DND-41 (cell line): Measurements from ENCODE around the gene OR1M1.

ENCODE experiments used
- ATAC-seq: fragments of 200-7000 bp; cut with Tn5 transposase; 3 replicates; pipeline ENCODE4 v1.9.1; 2021; ENCODE audit warnings: low read depth; ENCODE audit not compliant: insufficient read depth
- DNase-seq: peaks from one replicate; pipeline ENCODE4 v3.0.0-alpha.2; 2020
- H2AFZ ChIP-seq: 2 replicates; pipeline ENCODE4 v1.6.0; 2012; ENCODE audit warnings: low read depth, low read length
- H3K27ac ChIP-seq: 2 replicates; pipeline ENCODE4 v1.5.1; 2012; ENCODE audit warnings: low read length, inconsistent platforms
- H3K27me3 ChIP-seq: fragments of 200-600 bp; sonication (generic); 2 replicates; pipeline ENCODE4 v1.6.0; 2012; ENCODE audit warnings: low read length, mild to moderate bottlenecking, inconsistent platforms; ENCODE audit not compliant: insufficient read depth, poor library complexity
- H3K36me3 ChIP-seq: 2 replicates; pipeline ENCODE4 v1.5.1; 2012; ENCODE audit warnings: low read length, inconsistent platforms; ENCODE audit not compliant: insufficient read depth
- H3K4me1 ChIP-seq: 2 replicates; pipeline ENCODE4 v1.5.1; 2012; ENCODE audit warnings: mild to moderate bottlenecking, low read length; ENCODE audit not compliant: insufficient read depth
- H3K4me2 ChIP-seq: 2 replicates; pipeline ENCODE4 v1.6.0; 2012; ENCODE audit warnings: mild to moderate bottlenecking, moderate library complexity, low read length, inconsistent platforms; ENCODE audit not compliant: insufficient read depth
- H3K4me3 ChIP-seq, 2 experiments: fragments of 200-600 bp in 1 of 2; shearing (Covaris generic) in 1 of 2; 2 replicates each; pipeline ENCODE4 v1.5.1; 2012 to 2016; ENCODE audit warnings: inconsistent platforms in 2 of 2, low read length in 2 of 2, mild to moderate bottlenecking in 2 of 2, low read depth in 1 of 2, moderate library complexity in 1 of 2
- H3K79me2 ChIP-seq: 2 replicates; pipeline ENCODE4 v1.6.0; 2012; ENCODE audit warnings: low read length, inconsistent platforms; ENCODE audit not compliant: insufficient read depth
- H3K9ac ChIP-seq: 2 replicates; pipeline ENCODE4 v1.6.0; 2012; ENCODE audit warnings: low read depth, mild to moderate bottlenecking, inconsistent platforms, low read length, moderate library complexity
- H3K9me3 ChIP-seq: 2 replicates; pipeline ENCODE4 v1.5.1; 2012; ENCODE audit warnings: low read length, moderate library complexity, mild to moderate bottlenecking, inconsistent platforms; ENCODE audit not compliant: insufficient read depth, severe bottlenecking
- H4K20me1 ChIP-seq: 2 replicates; pipeline ENCODE4 v1.6.0; 2012; ENCODE audit warnings: low read length; ENCODE audit not compliant: insufficient read depth
- CTCF ChIP-seq: IDR thresholded peaks from 2 replicates; pipeline ENCODE4 v1.5.1; 2012; ENCODE audit warnings: borderline replicate concordance, low read length, moderate library complexity, mild to moderate bottlenecking; ENCODE audit not compliant: poor library complexity, severe bottlenecking; ENCODE audit errors: extremely low read depth
- EZH2 ChIP-seq: IDR thresholded peaks from 3 replicates; pipeline ENCODE4 v1.6.1; 2012; ENCODE audit warnings: borderline replicate concordance, low read depth, mild to moderate bottlenecking, moderate library complexity, low read length, inconsistent platforms; ENCODE audit not compliant: severe bottlenecking

The OR1M1 gene

GRCh38 chr19:9076901-9077300 lies 10.0 kb upstream of the OR1M1 start:
- Histone ChIP-seq H3K4me3 (no peak overlapping the region), H2AFZ (no peak overlapping the region), H3K4me2 (no peak overlapping the region), H3K36me3 (no peaks in the 10 kb centered on the region), H3K9me3 (no peaks in the 10 kb centered on the region), H3K27ac (no peak overlapping the region), H4K20me1 (no peaks in the 10 kb centered on the region), H3K79me2 (no peaks in the 10 kb centered on the region), H3K4me1 (no peaks in the 10 kb centered on the region), H3K9ac (no peak overlapping the region), H3K27me3 (no peaks in the 10 kb centered on the region)
- no peak for TF ChIP-seq EZH2
- TF ChIP-seq CTCF, result no peak
- DNase-seq, result no peak
- no peak for ATAC-seq

GRCh38 chr19:9078651-9079050 lies 8.2 kb upstream of the OR1M1 start:
- no peak overlapping the region for H2AFZ ChIP-seq
- no peak for ATAC-seq
- H3K79me2 ChIP-seq, result no peaks in the 10 kb centered on the region

GRCh38 chr19:9107375-9107774 lies 20.5 kb downstream of the OR1M1 start, which contains the start of gene OR7G2:
Gene OR7G2, minus strand, starts transcription at chr19:9107475. Its CDS starts 4,232 bp downstream, at chr19:9103243.
- no peaks in the 10 kb centered on the region for H3K36me3 ChIP-seq
- H3K4me3 ChIP-seq, result no peak within 1 kb of the TSS
- H3K9me3 ChIP-seq, result no peaks in the 10 kb centered on the region
- TF ChIP-seq CTCF, result no peak
- no peak for TF ChIP-seq EZH2
- DNase-seq, result no peak
- H3K27ac ChIP-seq, result no peak within 1 kb of the TSS
- H4K20me1 ChIP-seq, result no peaks in the 10 kb centered on the region
- no peaks in the 10 kb centered on the region for H3K79me2 ChIP-seq
- no peak within 1 kb of the TSS for H3K9ac ChIP-seq
- no peaks in the 10 kb centered on the region for H3K4me1 ChIP-seq
- H3K27me3 ChIP-seq, result no peaks in the 10 kb centered on the region
- no peak within 1 kb of the TSS for H2AFZ ChIP-seq
- no peak within 1 kb of the TSS for H3K4me2 ChIP-seq
- no peak for ATAC-seq

More at GRCh38 chr19:9078651-9079050, 8.2 kb upstream of the OR1M1 start:
- Histone ChIP-seq H3K4me1 (no peaks in the 10 kb centered on the region), H3K27me3 (no peaks in the 10 kb centered on the region), H4K20me1 (no peaks in the 10 kb centered on the region), H3K9ac (no peak overlapping the region), H3K27ac (no peak overlapping the region), H3K4me3 (no peak overlapping the region), H3K9me3 (no peaks in the 10 kb centered on the region), H3K36me3 (no peaks in the 10 kb centered on the region), H3K4me2 (no peak overlapping the region)
- TF ChIP-seq CTCF (no peak), EZH2 (no peak)
- DNase-seq, result no peak

GRCh38 chr19:9109959-9110358 lies 23.1 kb downstream of the OR1M1 start:
- Histone ChIP-seq H4K20me1 (no peaks in the 10 kb centered on the region), H3K36me3 (no peaks in the 10 kb centered on the region), H3K27me3 (no peaks in the 10 kb centered on the region), H3K9ac (no peak overlapping the region), H2AFZ (no peak overlapping the region), H3K9me3 (no peaks in the 10 kb centered on the region), H3K27ac (no peak overlapping the region), H3K79me2 (no peaks in the 10 kb centered on the region), H3K4me1 (no peaks in the 10 kb centered on the region), H3K4me3 (no peak overlapping the region), H3K4me2 (no peak overlapping the region)
- DNase-seq, result no peak
- TF ChIP-seq EZH2, result no peak
- no peak for TF ChIP-seq CTCF
- no peak for ATAC-seq
